Measurements from ENCODE around the gene TUFM.

- TF ChIP-seq CTCF (IDR thresholded peaks at IDR 0.05 in 2 of 3, conservative IDR thresholded peaks at IDR 0.05 in 1 of 3; ENCODE audit: borderline replicate concordance in 1 of 3, insufficient read depth in 1 of 3, low read depth in 2 of 3, low read length in 2 of 3) (no peak), ATF3 (IDR thresholded peaks at IDR 0.05) (no peak), REST (IDR thresholded peaks at IDR 0.05; ENCODE audit: low read depth) (no peak), CEBPB (IDR thresholded peaks at IDR 0.05; ENCODE audit: low read depth) (no peak), CBX3 (IDR thresholded peaks at IDR 0.05; ENCODE audit: low read depth) (no peak), ZNF274 (IDR thresholded peaks at IDR 0.05; ENCODE audit: low read depth, low read length) (no peak), POLR2AphosphoS5 (IDR thresholded peaks at IDR 0.05; ENCODE audit: low read depth, low read length) (no peak), FOSL1 (IDR thresholded peaks at IDR 0.05; ENCODE audit: low read depth) (no peak), EZH2phosphoT487 (IDR thresholded peaks at IDR 0.05; ENCODE audit: borderline replicate concordance) (no peak), POLR2A (IDR thresholded peaks at IDR 0.05; ENCODE audit: borderline replicate concordance, extremely low read depth, insufficient read depth, insufficient read length) (no peak), SP1 (IDR thresholded peaks at IDR 0.05; ENCODE audit: low read depth) (no peak), JUND (IDR thresholded peaks at IDR 0.05) (no peak), ELF1 (IDR thresholded peaks at IDR 0.05; ENCODE audit: borderline replicate concordance, low read depth) (no peak), RAD21 (IDR thresholded peaks at IDR 0.05; ENCODE audit: low read depth) (no peak)
Measured at GRCh38 chr16:28883221-28883996, 37.3 kb upstream of the TUFM start.

Measured in HCT116 (cell line).